HG03457 (cell line): ENCODE data around the gene PNRC2.
A peak's percentile ranks its signal among the peaks of the same experiment; 100 is the strongest.

Experiments
- ATAC-seq: cut with Tn5 transposase; IDR thresholded peaks from one replicate; pipeline ENCODE4 v1.9.1; 2021; ENCODE audit warnings: moderate number of reproducible peaks; ENCODE audit not compliant: unreplicated experiment

Gene PNRC2, protein sequence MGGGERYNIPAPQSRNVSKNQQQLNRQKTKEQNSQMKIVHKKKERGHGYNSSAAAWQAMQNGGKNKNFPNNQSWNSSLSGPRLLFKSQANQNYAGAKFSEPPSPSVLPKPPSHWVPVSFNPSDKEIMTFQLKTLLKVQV

GRCh38 chr1:23959461-23960290 is at the start of gene PNRC2:
Gene PNRC2, plus strand, starts transcription at chr1:23959828. Its CDS starts 1,630 bp downstream, at chr1:23961458.
- peak; percentile 58 for ATAC-seq

- ATAC-seq, result no peak
Observed at GRCh38 chr1:23910144-23910543, 49.5 kb upstream of the PNRC2 start.

- ATAC-seq, result no peak
Observed at GRCh38 chr1:23910553-23911246, 48.9 kb upstream of the PNRC2 start.

DNA sequence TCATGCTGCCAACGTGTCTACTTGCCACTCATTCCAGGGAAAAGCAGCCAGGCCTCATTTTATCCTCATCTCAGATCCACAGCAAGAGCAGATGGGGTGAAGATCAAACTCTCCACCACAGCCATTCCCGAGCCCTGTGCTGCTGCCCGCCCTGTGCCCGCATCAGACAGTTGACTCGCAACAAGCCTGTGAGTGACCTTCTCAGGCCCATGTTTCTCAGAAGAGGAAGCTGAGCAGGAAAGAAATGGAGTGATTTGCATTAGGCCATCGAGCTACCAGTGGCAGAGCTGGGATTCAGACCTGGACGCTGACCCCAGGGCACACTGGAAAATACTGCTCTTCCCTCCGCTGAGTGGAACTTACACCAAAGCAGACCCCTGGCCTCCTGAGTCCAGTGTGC is 47.7 kb upstream of the PNRC2 start:
- ATAC-seq, result no peak

DNA sequence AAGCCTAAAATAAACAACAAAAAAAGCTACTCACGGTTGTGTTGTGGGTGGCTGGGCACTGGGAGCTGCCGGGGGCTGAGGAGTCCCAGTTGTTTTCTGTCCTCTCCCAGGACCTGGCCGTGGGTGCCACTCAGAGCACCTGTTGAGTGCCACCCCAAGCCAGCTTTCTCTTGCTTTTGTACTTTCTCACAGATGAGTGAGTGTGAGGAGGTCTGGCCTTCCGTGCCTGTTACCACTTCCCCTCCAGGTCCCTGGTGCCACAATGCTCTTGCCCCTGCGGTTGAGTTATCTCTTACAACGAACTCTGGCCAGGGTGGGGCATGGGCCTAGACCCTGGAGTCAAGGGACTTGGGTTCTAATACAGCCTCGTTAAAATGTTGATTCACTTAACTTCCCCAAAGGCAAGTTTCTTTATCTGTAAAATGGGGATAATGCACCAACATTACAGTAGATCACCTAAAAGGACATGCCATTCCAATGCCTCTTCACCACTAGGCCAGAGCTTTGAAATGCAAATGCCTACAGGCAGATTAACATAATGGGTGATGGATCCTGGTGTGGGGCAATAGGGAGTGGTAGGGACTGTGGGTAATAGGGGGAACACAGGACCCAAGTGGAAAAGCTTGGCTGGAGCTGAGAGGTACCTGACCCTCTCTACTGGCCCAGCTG is 46.3 kb upstream of the PNRC2 start, which contains the start of gene CNR2:
TSS of gene CNR2 (minus strand) at position 151 of the 669 bp plus-strand sequence. CDS start 37,745 bp downstream, outside the sequence.
- no peak for ATAC-seq

DNA sequence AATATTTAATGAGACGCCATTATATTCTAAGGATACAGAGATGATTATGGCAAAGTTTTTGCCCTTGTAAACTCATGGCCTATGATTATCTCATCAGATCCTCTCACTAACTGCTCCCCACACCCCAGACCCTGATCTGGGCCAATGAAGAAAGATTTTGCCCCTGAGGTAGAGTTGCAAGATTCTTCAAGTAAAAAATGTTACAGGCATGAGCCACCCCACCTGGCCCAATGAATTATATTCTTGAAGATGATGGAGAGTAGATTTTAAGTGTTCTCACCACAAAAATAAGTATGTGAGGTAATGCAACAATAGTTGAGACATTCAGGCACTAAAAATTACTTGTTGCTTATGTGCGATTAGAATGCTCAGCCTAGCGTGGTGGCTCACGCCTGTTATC is 44.7 kb upstream of the PNRC2 start:
- no peak for ATAC-seq

- no peak for ATAC-seq
Observed at GRCh38 chr1:23915466-23915865, 44.2 kb upstream of the PNRC2 start.

DNA sequence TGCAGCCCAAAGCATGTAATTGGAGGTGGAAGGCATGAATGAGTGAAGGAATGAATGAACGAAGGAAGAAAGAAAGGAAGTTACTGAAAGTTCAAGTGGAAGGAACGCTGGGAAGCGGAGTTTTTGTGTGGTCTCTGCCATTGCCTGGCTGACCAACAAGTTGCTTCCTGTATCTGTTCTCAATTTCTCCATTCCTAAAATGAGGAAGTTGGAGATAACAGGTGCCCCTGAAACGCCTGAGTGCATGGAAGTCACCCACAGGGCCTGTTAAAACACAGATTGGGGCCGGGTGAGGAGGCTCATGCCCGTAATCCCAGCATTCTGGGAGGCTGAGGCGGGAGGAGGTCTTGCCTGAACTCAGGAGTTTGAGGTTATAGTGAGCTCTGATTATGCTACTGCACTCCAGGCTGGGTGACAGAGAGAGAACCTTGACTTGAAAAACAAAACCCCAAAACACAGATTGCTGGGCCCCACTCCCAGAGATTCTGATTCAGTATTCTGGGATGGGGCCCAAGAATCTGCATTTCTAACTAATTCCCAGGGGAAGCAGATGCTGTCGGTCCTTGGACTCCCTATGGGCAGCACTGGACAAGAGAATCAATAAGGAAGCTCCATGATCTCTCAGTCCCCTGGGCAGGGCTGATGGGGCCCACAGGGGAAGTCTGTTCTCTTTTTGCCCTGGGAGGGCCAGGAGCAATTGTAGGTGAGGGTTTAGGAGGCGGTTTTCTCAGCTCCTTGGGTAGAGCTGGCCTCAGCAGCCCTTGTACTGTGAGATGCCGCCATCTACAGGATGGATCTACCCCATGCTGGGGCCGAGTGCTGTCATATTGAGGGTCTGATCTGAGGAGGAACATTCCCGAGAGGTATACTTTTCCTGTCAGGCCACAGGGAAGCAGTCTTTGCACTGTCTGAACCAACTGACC is 43.2 kb upstream of the PNRC2 start:
- ATAC-seq, result no peak

DNA sequence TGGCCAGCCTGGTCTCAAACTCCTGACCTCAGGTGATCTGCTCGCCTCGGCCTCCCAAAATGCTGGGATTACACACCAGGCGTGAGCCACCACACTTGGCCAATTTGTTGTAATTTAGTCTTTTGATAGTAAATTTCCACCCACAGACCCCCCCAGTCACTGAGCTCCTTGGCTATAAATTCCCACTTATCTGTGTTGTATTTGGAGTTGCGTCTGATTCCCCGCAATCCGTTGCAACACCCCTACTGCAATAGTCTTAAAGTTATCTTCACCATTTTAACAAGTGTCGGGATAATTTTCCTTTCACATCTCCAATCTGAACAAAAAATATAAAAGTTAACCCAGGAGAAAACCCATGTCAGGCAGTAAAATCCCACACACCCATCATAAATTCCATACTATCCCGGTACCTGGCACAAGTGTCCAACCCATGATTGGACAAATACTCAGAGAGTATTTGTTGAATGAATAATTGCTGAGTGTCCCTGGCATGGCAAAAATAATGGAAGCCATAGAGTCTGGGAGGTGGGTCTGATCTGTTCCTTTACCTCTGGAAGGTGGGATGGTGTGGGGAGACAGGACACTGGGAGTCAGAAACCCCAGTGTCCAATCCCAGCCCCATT is 37.2 kb upstream of the PNRC2 start:
- ATAC-seq, result no peak

DNA sequence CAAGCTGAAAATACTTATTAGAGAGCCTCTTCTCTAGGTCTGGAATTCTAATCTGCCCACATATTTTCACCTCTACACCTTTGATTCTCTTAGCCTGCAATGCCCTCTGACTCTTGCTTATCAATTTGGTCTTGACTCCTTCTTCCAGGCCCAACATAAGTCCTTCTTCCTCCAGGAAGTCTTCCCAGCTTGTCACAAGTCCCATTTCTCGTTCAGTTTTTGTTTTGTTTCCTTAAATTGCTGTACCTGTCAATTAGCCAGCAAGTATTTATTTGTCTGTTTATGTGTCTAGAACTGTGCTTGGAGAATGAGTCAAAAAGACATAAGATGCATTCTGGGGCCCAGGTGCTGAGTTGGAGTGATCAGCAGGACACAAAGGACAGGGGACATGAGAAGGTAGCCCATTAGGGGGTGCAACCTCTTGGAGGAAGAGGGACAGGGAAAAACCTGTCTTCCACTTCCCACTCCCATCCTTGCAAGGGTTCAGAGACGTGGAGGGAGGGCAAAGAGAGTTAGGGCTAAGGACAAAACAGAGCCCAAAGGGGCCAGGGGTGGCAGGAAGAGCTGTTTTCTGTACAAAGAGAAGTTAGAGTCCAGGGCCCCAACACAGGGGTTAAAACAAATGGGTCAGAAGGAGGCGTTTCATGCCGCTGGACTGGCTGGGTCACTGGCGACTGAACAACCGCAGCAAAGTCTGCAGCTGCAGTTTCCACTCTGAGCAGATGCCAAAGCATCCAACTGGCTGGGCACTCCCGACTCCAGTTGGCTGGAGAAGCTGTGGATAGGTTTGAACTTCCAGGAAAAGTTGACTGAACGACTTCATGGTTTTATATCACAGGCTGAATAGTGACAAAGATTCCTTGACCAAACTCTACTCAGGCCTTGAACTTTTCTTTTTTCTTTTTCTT is 35.8 kb upstream of the PNRC2 start:
- ATAC-seq, result no peak

DNA sequence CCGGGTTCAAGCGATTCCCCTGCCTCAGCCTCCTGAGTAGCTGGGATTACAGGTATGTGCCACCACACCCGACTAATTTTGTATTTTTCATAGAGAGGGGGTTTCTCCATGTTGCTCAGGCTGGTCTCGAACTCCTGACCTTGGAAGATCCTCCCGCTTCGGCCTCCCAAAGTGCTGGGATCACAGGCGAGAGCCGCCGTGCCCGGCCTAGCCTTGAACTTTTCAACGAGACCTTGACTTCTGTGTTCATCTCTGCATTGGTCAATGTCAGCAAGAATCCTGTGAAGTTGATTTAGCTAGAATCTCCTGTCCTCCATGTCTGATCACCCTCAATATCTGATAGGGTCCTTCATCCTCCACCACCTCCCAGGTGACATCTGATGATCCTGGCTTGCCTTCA is 35.0 kb upstream of the PNRC2 start:
- ATAC-seq, result no peak

DNA sequence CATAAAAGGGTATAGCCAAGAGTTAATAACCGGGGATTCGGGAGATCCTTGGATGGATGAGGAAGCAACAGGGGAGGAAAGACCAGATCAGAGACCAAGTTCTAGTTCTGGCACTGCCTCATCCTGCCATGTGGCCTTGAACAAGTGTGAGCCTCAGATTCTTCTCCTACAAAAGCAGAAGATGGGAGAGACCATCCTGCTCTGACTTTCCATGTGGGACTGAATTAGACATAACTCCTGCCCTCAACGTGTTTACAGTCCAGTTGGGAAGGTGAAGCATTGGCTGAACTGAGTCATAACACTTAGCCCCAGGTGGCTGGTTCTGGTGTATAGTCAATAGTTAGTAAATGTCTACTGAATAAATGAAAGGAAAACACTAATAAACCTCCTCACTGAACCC is 34.3 kb upstream of the PNRC2 start:
- ATAC-seq, result no peak

- no peak for ATAC-seq
Observed at GRCh38 chr1:23927097-23927496, 32.5 kb upstream of the PNRC2 start.

DNA sequence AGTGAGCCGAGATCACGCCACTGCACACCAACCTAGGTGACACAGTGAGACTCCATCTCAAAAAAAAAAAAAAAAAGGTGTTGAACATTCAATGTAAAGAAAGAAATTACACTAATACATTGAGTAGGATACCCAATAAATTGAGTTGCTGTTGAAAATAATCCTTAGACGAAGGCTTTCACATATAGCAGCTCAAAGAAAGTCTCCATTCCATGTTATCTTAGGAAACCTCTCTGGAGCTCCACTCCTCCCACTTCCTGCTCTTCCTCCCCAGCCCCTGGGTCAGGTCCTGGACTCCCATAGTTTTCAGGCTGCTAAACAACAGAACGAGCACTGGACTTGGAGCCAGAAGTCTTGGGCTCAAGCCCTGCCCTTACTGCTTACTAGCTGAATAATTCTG is 30.8 kb upstream of the PNRC2 start:
- ATAC-seq, result no peak

DNA sequence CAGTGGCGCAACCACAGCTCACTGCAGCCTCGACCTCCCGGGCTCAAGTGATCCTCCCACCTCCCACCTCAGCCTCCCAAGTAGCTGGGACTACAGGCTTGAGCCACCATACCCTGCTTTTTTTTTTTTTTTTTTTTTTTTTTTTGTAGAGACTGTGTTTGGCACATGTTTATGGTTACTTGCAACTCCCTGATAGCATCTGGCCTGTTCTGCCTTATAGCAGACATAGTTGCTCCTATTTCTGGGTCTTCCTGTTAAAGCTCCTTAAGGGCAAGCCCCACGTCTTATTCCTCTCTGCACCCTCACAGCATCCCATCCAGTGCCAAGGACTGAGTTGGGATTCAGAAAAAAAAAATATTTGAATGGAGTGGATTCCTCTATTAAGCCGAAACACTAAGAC is 29.4 kb upstream of the PNRC2 start:
- no peak for ATAC-seq

DNA sequence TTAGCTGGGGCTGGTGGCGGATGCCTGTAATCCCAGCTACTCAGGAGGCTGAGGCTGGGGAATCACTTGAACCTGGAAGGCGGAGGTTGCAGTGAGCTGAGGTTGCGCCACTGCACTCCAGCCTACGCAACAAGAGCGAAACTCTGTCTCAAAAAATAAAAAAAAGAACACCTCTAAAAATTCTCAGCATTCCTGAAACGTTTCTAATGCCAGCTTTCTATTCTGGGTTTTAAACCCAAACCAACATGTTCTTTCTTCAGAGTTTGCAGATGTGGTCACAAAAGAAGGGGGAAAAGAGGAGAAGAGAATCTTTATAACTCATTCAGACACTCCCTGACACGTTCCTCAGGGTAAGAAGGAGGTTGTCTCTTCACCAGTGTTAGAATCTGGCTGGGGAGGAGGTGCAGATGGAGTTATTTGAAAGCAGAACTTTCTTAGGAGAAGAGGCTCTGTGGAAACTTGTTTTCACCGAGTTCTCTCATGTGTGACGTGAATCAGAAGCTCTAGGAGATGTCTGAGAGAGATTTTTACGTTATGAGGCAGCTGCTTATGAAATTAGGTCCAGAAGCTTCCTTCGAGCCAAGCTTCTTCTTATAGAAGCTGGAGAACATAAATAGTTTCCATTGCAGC is 28.7 kb upstream of the PNRC2 start:
- ATAC-seq, result no peak

- no peak for ATAC-seq
Observed at GRCh38 chr1:23931491-23931880, 28.1 kb upstream of the PNRC2 start.

- no peak for ATAC-seq
Observed at GRCh38 chr1:23936481-23937176, 23.0 kb upstream of the PNRC2 start.
